Measurements from ENCODE around the gene CDK3. TPM values are rescaled to one million over a fixed set of nuclear protein-coding genes. Genes with fewer than 3 reads are reported as not detected.

The CDK3 gene
- total RNA-seq, 4 donors from 2014 or later, result 5.4 to 24.6 (median 16.9) TPM; not detected in 1

GRCh38 chr17:75996665-75997590, 3.7 kb upstream of the CDK3 start:
- peak; percentile 89 for DNase-seq
- H3K4me1 ChIP-seq, result peaks cover 13 to 83% (median 57%) of the 10 kb centered on the region in 4 donors
- H3K4me3 ChIP-seq, result peak overlapping the region in 1 of 4 donors; percentile 0
- intact Hi-C loops (cut with DNase I; ENCODE audit: low total_unique reads) (no loop called here), in situ Hi-C loops (cut with MboI; ENCODE audit: low pct_ligation_motif_present in 1 of 4, low pct_unique_long_range_greater_than_20kb in 1 of 4, low sequenced_read_pairs in 3 of 4) (loop anchor here in 1 of 4 donors (10.0 kb wide), 1 partner anchor 92 kb away; the partner anchor contains the start of gene MRPL38)
- no peaks in the 10 kb centered on the region for H3K27me3 ChIP-seq
- H3K27ac ChIP-seq, result peak overlapping the region; percentile 84 to 91 (median 87)
- peak; percentile 78 for TF ChIP-seq POLR2A (IDR thresholded peaks at IDR 0.05)
- no peak for TF ChIP-seq CTCF (IDR thresholded peaks at IDR 0.05)
- TF ChIP-seq POLR2AphosphoS5 (IDR thresholded peaks at IDR 0.05), result peak in 2 of 3 donors; percentile 74 to 75
- H3K9me3 ChIP-seq, result no peaks in the 10 kb centered on the region
- WGBS, 2 donors (ENCODE audit: low coverage in 1 of 2), result 10 to 20% methylated on average over 5 to 18 of the region's 18 CpGs
- no peaks in the 10 kb centered on the region for H3K36me3 ChIP-seq

DNA sequence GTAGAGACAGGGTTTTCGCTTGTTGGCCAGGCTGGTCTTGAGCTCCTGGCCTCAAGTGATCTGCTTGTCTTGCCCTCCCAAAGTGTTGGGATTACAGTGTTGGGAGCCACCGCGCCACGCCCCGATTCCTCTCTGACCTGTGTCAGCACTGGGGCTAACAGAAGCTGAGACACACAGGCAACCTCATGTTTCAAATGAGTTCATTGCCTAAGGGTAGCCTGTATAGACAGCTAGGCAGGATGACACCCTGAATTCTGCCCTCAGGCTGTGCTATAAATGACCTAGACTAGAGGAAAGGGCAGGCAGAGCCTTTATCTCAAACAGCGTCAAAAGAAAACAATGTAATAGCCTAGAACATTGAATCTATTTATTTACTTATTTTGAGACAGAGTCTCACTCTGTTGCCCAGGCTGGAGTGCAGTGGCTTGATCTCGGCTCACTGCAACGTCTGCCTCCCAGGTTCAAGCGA, 2.3 kb upstream of the CDK3 start:
- peak overlapping the region; percentile 84 to 91 (median 87) for H3K27ac ChIP-seq
- H3K4me3 ChIP-seq, result no peak overlapping the region
- in situ Hi-C loops (cut with MboI; ENCODE audit: low pct_ligation_motif_present in 1 of 4, low pct_unique_long_range_greater_than_20kb in 1 of 4, low sequenced_read_pairs in 3 of 4) (loop anchor here in 1 of 4 donors (10.0 kb wide), 1 partner anchor 94 kb away; the partner anchor contains the start of gene MRPL38), intact Hi-C loops (cut with DNase I; ENCODE audit: low total_unique reads) (no loop called here)
- H3K27me3 ChIP-seq, result no peaks in the 10 kb centered on the region
- H3K9me3 ChIP-seq, result no peaks in the 10 kb centered on the region
- peaks cover 13 to 93% (median 63%) of the 10 kb centered on the region in 4 donors for H3K4me1 ChIP-seq
- 73 to 78% methylated on average over 4 to 9 of the region's 9 CpGs for WGBS, 2 donors (ENCODE audit: low coverage in 1 of 2)
- no peaks in the 10 kb centered on the region for H3K36me3 ChIP-seq
- TF ChIP-seq CTCF (IDR thresholded peaks at IDR 0.05) (no peak), POLR2AphosphoS5 (IDR thresholded peaks at IDR 0.05) (peak; percentile 15 to 79 (median 67)), EP300 (IDR thresholded peaks at IDR 0.05; ENCODE audit: low read depth) (no peak), POLR2A (IDR thresholded peaks at IDR 0.05) (peak; percentile 53)
- DNase-seq, result peak; percentile 58

DNA sequence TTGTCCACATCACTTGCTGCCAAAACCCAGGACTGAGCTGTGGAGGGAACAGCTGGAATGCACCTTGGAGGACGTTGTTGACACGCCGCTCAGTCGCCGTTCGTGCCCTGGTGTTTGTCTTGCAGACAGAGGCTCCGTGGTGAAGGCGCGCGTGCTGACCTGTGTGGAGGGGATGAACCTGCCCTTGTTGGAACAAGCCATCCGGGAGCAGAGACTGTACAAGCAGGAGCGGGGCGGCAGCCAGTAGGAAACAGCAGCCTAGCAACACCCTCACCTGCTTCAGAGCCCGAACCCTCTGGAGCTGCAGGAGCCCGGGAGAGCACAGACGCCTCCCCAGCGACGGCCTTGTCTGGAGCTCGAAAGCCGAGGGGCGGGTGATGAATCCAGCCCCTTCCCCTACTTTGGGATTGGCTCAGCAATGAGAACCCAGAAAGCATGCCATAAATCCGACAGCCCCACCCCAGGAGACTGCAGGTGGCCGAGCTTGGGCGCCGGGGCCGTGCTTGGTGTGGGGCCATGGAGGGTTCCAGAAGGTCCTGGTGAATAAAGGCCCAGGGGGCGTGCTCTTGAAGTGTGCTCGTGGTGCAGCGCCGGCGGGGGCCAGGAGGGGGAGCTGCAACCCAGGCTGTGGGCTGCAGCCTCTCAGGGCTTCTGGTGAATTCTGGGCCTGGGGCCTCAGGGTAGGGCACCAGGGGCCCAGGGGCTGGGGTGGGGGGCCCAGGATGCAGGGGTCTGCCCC, 470 bp upstream of the CDK3 start:
- TF ChIP-seq POLR2AphosphoS5 (IDR thresholded peaks at IDR 0.05) (no peak), EP300 (IDR thresholded peaks at IDR 0.05; ENCODE audit: low read depth) (no peak), CTCF (IDR thresholded peaks at IDR 0.05) (peak; percentile 72 to 90 (median 82)), POLR2A (IDR thresholded peaks at IDR 0.05) (no peak)
- in situ Hi-C loops (cut with MboI; ENCODE audit: low pct_ligation_motif_present in 1 of 4, low pct_unique_long_range_greater_than_20kb in 1 of 4, low sequenced_read_pairs in 3 of 4) (loop anchor here in 3 of 4 donors (5.0 to 25.0 kb wide), 3 partner anchors 85 to 287 kb away; no protein-coding TSS in a partner anchor), intact Hi-C loops (cut with DNase I; ENCODE audit: low total_unique reads) (loop anchor here (5.0 kb wide), 1 partner anchor 93 kb away; no protein-coding TSS in a partner anchor)
- no peak overlapping the region for H3K4me3 ChIP-seq
- WGBS, 2 donors (ENCODE audit: low coverage in 1 of 2), result 52% methylated on average over 25 of the region's 31 CpGs; no CpG with 5 or more reads in 1 of the 2 donors
- H3K27me3 ChIP-seq, result no peaks in the 10 kb centered on the region
- peaks cover 13 to 92% (median 65%) of the 10 kb centered on the region in 4 donors for H3K4me1 ChIP-seq
- DNase-seq, result peak; percentile 81
- peak overlapping the region; percentile 84 to 91 (median 87) for H3K27ac ChIP-seq
- H3K9me3 ChIP-seq, result no peaks in the 10 kb centered on the region
- H3K36me3 ChIP-seq, result no peaks in the 10 kb centered on the region
